Measurements from ENCODE around the gene CAPN10. TPM values are rescaled to one million over a fixed set of nuclear protein-coding genes. Genes with fewer than 3 reads are reported as not detected.

The CAPN10 gene
- total RNA-seq, 1 donor from 2014 or later = 31.2 TPM

- H3K36me3 ChIP-seq = peaks cover 20% of the 10 kb centered on the region
- no peaks in the 10 kb centered on the region for H3K9me3 ChIP-seq (replicated peaks)
- DNase-seq = no peak
- intact Hi-C loops (cut with micrococcal nuclease) = no loop called here
- no peak overlapping the region for H3K4me3 ChIP-seq
- H3K4me1 ChIP-seq = peaks cover 18% of the 10 kb centered on the region
- H3K27ac ChIP-seq (replicated peaks) = no peak overlapping the region
- H3K27me3 ChIP-seq (ENCODE audit: low read depth) = no peaks in the 10 kb centered on the region
- no peak for TF ChIP-seq CTCF (IDR thresholded peaks at IDR 0.05; ENCODE audit: borderline replicate concordance)
Measured at GRCh38 chr2:240602266-240603050, 15.9 kb downstream of the CAPN10 start.

GRCh38 chr2:240603081-240603835 is 16.7 kb downstream of the CAPN10 start:
- intact Hi-C loops (cut with micrococcal nuclease) = no loop called here

GRCh38 chr2:240603846-240604245 is 17.3 kb downstream of the CAPN10 start:
- DNase-seq = no peak
- H3K9me3 ChIP-seq (replicated peaks) = no peaks in the 10 kb centered on the region
- no peak overlapping the region for H3K27ac ChIP-seq (replicated peaks)
- peaks cover 15% of the 10 kb centered on the region for H3K4me1 ChIP-seq
- TF ChIP-seq CTCF (IDR thresholded peaks at IDR 0.05; ENCODE audit: borderline replicate concordance) = no peak
- H3K36me3 ChIP-seq = peaks cover 6% of the 10 kb centered on the region
- H3K4me3 ChIP-seq = no peak overlapping the region
- intact Hi-C loops (cut with micrococcal nuclease) = no loop called here
- H3K27me3 ChIP-seq (ENCODE audit: low read depth) = no peaks in the 10 kb centered on the region

More at GRCh38 chr2:240603081-240603835, 16.7 kb downstream of the CAPN10 start:
- H3K9me3 ChIP-seq (replicated peaks) = no peaks in the 10 kb centered on the region
- no peaks in the 10 kb centered on the region for H3K27me3 ChIP-seq (ENCODE audit: low read depth)
- peaks cover 12% of the 10 kb centered on the region for H3K36me3 ChIP-seq
- no peak for DNase-seq
- H3K4me1 ChIP-seq = peaks cover 15% of the 10 kb centered on the region
- no peak overlapping the region for H3K27ac ChIP-seq (replicated peaks)
- H3K4me3 ChIP-seq = no peak overlapping the region
- TF ChIP-seq CTCF (IDR thresholded peaks at IDR 0.05; ENCODE audit: borderline replicate concordance) = no peak

DNA sequence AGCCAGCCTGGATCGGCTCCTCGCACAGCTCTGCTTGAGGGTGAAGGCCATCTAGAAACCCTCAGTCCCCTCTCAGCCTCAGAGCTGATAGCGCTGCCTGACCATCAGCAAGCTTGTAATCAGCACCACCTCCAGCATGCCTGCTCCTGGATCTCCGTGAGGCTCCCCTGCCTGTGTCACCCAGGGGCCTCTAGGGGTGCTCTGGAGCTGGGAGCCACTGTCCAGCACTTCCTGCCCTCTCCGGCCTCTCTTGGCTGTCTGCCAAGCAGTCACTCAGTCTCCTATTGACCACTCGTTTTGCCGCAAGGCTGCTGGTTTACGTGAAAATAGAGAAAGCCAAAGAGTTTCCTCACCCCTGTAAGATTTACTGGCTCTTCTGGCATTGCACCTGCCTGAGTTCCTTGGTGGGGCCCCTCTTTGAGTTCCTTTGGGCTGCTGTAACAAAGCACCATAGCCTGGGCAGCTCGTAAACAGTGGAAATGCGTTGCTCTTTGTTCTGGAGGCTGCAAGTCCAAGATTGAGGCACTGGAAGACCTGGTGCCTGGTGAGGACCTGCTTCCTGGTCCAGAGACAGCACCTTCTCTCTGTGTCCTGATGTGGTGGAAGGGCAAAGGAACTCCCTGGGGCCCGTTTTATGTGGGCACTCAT is 17.9 kb downstream of the CAPN10 start:
- intact Hi-C loops (cut with micrococcal nuclease) = no loop called here
- Histone ChIP-seq H3K27me3 (ENCODE audit: low read depth) (no peaks in the 10 kb centered on the region), H3K36me3 (peaks cover 4% of the 10 kb centered on the region), H3K4me1 (peaks cover 15% of the 10 kb centered on the region), H3K9me3 (replicated peaks) (no peaks in the 10 kb centered on the region), H3K27ac (replicated peaks) (no peak overlapping the region), H3K4me3 (no peak overlapping the region)
- DNase-seq = peak; percentile 74
- peak; percentile 77 for TF ChIP-seq CTCF (IDR thresholded peaks at IDR 0.05; ENCODE audit: borderline replicate concordance)

GRCh38 chr2:240604939-240605716 is 18.6 kb downstream of the CAPN10 start:
- Histone ChIP-seq H3K27me3 (ENCODE audit: low read depth) (no peaks in the 10 kb centered on the region), H3K4me3 (no peak overlapping the region), H3K4me1 (peaks cover 15% of the 10 kb centered on the region), H3K27ac (replicated peaks) (no peak overlapping the region), H3K9me3 (replicated peaks) (no peaks in the 10 kb centered on the region), H3K36me3 (peaks cover 4% of the 10 kb centered on the region)
- DNase-seq = no peak
- TF ChIP-seq CTCF (IDR thresholded peaks at IDR 0.05; ENCODE audit: borderline replicate concordance) = no peak
- intact Hi-C loops (cut with micrococcal nuclease) = no loop called here
